Erythroblast (primary cell): ENCODE results near the gene ANKRD52.

Experiments used
- DNase-seq, 2 experiments: peaks; one replicate each; lab custom pipeline; 2025; lab: John Stamatoyannopoulos, UW
- GATA1 ChIP-seq: IDR thresholded peaks from 2 replicates; pipeline ENCODE4 v1.6.1; 2011; ENCODE audit warnings: low read depth, mild to moderate bottlenecking, control low read depth, low read length, moderate library complexity
- POLR2A ChIP-seq: IDR thresholded peaks from 2 replicates; pipeline ENCODE4 v1.6.1; 2011; ENCODE audit warnings: mild to moderate bottlenecking, low read length

The ANKRD52 gene

DNA sequence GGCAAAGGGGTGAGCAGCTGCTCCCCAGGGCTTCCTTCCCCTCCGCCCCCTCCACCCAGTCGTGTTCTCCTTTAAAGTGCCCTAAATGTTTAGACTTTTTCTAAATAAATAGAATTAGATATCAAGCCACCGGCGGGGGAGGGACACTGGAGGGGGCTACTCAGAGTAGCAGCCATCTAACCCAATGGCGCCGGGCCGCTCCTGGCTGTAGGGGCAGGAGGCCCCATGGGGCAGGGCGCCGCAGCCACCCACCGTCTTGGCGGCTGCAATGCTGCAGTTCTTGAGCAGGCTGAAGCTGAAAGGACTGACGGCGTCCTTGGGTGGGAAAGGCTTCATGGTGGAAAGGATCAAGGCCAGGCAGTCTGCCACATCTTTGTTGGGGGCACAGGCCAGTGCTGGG is 15.2 kb downstream of the ANKRD52 start:
- DNase-seq = peak; percentile 43 to 56
- TF ChIP-seq POLR2A (no peak), GATA1 (no peak)

DNA sequence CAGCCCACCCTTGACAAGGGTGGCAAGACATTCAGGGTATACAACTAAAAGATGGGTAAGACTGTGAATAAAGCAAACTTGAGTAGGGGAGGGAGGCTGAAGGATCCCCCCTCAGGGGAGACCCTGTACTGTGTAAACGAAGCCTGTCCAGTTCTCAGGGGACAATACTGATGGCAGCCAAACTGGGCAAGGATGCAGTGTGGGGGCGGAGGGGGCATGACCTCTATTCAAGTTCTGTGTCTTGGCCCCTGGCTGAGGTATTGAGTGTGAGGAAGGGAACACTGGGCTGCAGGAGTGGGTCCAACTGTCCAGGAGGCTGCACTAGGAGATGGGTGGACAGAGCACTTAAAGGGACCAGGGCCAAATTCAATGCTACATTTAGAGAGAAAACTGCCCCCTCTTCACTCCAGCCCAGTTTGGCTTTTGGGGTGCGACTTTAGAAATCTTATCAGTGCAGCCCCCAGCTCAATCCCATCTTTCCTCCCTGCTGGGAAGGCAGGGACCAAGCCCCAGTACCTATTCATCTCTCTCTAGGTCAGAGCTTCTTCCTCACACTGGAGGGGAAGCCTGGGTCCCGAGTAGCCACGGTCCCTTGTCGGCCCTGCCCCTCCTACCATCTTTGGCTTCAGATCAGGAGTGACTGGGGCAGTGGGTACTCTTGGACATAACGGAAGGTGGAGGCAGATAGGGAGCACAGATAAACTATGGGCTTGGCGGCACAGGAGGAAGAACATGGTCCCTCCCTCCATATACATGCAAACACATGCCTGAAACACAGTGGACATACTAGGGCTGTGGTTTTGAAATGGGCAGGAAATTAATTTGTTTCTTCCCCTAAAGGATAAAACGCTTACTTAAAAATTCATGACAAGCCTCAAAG is 16.5 kb downstream of the ANKRD52 start:
- DNase-seq = peak; percentile 46 to 62
- TF ChIP-seq POLR2A (no peak), GATA1 (no peak)

DNA sequence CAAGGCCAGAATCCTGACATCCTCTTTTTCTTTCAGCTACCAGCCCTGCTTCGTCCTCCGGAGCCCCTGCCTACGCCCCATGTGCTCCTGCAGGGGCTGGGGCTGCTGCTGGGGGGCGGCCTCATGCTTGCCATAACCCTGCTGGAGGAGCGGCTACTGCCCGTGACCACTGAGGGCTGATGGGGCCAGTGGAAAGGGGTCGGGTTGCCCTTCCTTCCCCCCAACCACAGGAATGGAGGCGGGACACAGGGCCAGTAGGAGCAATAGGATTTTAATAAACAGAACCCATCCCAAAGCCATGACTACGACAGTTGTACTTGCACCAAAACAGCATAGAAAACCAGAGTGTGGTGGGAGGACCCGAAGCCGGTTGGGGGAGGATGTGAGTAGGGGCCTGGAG is 20.6 kb downstream of the ANKRD52 start:
- no peak for DNase-seq
- TF ChIP-seq GATA1 (no peak), POLR2A (no peak)

DNA sequence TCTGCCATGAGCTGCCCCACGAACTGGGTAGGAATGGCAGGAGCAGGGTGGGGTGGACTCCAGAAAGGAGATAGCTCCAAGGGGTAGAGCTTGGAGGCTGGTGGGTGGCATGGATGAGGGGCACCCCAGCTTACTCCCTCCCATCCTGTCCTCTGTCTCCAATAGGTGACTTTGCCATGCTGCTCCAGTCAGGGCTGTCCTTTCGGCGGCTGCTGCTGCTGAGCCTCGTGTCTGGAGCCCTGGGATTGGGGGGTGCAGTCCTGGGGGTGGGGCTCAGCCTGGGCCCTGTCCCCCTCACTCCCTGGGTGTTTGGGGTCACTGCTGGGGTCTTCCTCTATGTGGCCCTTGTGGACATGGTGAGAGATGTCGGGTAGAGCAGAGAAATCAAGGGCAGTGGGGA is 21.2 kb downstream of the ANKRD52 start:
- DNase-seq = no peak
- TF ChIP-seq GATA1 = no peak
- TF ChIP-seq POLR2A = no peak

DNA sequence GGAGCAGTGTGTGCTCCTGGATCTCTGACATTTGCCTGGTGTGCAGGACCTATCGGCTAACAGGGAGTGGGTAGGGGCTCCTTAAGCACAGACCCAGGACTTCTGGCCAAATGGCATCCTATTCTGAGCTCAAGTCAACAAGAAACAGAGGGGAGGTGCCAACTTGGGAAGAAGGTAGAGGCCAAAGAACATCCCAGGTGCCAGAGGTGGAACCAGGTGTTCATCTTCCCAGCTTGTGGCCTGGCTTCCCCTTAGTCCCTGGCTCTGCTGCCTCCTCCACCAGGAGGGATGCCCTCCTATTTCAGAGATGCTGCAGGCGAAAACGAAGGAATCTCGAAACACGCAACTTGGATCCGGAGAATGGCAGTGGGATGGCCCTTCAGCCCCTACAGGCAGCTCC is 22.1 kb downstream of the ANKRD52 start:
- DNase-seq = no peak
- TF ChIP-seq POLR2A (no peak), GATA1 (no peak)

DNA sequence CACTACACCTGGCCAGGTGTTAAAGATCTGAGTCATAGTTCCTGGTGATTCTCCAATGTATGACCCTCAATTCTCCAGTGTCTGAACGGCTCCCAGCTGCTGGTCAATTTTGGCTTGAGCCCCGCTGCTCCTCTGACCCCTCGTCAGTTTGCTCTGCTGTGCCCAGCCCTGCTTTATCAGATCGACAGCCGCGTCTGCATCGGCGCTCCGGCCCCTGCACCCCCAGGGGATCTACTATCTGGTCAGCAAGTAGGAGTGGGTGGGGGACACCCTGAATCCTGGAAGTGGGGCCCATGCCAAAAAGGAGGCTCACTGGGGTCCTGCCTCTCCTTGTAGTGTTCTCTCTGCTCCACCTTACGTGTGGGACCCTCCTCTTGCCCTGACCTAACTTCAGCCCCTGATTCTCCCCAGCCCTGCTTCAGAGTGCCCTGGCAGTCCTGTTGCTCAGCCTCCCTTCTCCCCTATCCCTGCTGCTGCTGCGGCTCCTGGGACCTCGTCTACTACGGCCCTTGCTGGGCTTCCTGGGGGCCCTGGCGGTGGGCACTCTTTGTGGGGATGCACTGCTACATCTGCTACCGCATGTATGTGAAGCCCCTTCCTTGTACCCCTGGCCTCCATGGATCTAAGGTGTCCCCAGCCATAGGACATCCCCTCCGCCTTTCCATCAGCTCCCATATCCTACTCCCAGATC is 23.3 kb downstream of the ANKRD52 start:
- TF ChIP-seq GATA1 (no peak), POLR2A (no peak)
- peak; percentile 37 to 59 for DNase-seq

DNA sequence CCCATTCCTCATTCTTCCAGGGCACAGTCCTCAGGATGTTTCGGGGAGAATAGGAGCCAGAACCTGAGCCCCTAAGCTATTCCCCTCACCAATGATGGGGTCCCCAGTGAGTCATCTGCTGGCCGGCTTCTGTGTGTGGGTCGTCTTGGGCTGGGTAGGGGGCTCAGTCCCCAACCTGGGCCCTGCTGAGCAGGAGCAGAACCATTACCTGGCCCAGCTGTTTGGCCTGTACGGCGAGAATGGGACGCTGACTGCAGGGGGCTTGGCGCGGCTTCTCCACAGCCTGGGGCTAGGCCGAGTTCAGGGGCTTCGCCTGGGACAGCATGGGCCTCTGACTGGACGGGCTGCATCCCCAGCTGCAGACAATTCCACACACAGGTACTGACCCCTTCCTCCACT is 27.0 kb downstream of the ANKRD52 start:
- TF ChIP-seq POLR2A (no peak), GATA1 (no peak)
- no peak for DNase-seq

DNA sequence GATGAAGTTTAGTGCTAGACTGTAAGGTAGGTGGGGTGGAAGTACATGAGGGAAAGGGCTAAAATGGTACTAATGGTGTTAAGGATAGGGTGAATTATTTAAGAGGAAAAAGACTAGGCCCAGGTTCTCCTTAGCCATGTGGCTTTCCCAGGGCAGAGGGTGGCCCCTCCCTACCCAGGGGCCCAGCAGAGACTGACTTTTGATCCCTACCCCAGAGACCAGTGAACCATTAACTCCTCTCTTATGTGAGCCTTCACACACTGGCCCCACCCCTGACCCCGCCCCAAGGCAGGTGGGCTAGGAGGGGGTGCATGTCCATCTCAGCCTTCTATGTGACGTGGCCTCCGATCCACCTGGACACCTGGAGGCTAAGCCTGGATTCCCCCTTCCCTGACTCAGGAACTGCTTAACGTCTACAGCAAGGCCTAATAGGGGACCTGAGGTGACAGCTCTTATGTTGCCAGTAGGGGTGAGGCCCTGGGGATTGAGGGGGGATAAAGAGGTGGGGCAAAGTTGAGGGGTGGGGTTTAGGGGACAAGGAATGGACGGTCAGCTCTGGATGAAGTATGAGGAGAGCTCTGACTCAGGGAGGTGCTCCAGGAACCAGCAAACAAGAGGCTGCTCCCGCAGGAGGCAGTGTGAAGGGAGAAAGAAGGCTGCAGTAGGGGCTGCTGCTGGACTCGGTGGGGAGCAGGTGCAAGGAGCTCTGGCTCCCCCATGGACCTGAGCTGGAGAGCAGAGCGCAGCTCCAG is 27.6 kb downstream of the ANKRD52 start:
- TF ChIP-seq POLR2A = peak; percentile 3
- TF ChIP-seq GATA1 = no peak
- DNase-seq = no peak

DNA sequence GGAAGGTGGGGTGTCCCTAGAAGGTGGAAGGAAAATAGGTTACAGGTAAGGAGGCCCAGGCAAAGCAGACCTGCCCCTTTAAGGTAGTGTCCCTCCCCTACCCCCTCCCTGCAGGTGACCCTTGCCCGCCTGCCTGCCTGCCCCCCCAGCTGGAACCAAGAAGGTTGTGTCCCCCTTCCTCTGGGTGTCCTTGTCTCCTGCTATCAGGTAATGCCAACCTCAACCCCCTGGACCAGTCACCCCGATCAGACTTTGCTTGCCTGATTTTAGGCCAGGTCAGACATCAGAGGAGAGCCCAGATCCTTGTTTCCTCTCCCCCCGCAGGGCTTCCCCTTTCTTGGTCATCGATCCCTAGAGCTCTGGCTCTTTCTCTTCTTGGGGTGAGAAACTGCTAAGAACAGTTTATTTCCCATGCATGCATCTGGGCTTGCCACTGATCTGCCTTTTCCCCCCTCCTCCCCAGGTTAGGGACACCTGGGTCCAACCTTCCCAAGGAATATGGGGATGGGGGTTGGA is 28.2 kb downstream of the ANKRD52 start, which contains the start of gene SLC39A5:
TSS of gene SLC39A5 (plus strand) at position 136 of the 516 bp plus-strand sequence. CDS start 1,224 bp downstream, outside the sequence.
- no peak for DNase-seq
- TF ChIP-seq POLR2A = peak; percentile 17
- TF ChIP-seq GATA1 = no peak

DNA sequence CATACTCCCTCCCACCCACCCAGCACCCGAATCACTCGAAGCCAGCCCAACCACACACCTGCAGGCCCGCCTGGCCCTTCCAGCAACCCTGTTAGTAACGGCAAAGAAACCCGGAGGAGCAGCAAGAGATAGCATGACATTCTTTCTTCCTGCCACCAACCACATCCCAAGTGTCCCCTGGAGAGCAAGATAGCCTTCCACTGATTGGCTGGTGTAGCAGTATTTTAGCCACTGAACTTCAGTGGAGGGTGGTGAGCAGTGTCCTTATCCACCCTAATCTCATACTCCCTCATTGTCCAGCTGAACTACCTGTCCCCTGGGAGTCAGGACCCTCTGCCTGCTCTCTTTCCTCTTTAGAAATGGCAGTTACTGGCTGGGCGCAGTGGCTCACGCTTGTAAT is 29.1 kb downstream of the ANKRD52 start:
- no peak for DNase-seq
- TF ChIP-seq POLR2A (no peak), GATA1 (no peak)

DNA sequence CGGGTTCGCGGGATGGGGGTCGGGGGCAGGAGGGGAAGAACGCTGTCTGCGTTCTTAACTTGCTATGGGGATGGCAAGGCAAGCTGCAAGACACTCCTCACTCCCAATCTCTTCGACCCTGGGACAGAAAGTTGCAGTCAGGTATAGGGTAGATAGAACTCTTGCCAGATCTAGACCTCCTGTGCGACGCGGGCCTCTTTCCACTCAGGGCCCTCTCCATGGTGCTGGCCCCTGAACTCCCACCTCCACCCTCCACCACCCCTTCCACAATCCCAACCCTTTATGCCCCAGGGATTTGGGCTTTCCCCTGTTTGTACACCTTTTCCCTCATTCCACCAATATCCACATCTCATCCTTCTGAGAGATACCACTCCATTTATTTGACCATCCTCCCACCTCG is 33.2 kb downstream of the ANKRD52 start:
- peak; percentile 30 to 32 for DNase-seq
- TF ChIP-seq POLR2A (no peak), GATA1 (no peak)

DNA sequence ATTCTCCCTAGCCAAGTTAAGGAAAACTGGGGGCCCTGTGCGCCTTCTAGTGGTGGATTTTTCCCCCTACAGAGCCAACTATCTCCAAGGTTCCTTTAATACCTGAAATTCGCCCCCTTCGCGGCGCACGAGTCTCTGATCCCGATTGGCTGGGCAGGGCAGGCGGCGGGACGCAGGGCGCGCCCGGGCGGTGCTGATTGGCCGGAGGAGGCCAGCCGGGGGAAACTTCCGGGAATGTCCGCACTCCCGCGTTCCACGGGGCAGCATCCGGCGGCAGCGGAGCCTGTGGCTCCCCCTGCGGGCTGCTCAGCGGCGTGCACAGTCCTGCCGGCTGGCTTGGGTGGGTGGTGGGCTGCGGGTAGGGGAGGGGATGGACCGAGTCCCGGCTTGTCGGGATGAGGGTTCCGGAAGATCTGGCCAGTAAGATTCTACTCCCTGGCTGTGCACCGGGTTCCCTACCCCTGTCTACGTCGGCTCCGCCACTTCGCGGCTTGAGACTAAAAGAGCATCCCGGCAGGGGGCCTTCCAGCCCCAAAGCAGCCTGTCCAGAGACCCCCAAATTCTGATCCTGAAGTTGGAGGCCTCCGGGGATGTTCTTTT is 34.0 kb downstream of the ANKRD52 start, which contains the start of gene NABP2:
TSS of gene NABP2 (plus strand) at position 241 of the 600 bp plus-strand sequence. CDS start 515 bp downstream, outside the sequence.
- TF ChIP-seq GATA1 (no peak), POLR2A (peak; percentile 47)
- peak; percentile 95 to 97 for DNase-seq
